H1 (cell line): ENCODE measurements around the gene P3H4.

Source experiments
- BCL11A ChIP-seq, 2 experiments: IDR thresholded peaks; one replicate each; pipeline ENCODE4 v1.6.1; 2011; ENCODE audit warnings: low read depth in 2 of 2, low read length in 2 of 2, mild to moderate bottlenecking in 2 of 2
- BRCA1 ChIP-seq: IDR thresholded peaks from 2 replicates; pipeline ENCODE4 v1.6.1; 2012; ENCODE audit warnings: low read depth, low read length, improper control_type of control experiment
- CREB1 ChIP-seq: IDR thresholded peaks from 2 replicates; pipeline ENCODE4 v1.6.1; 2012; ENCODE audit warnings: inconsistent platforms
- EP300 ChIP-seq, 2 experiments: IDR thresholded peaks; 1 replicate in 1 of 2; 2 replicates in 1 of 2; pipeline ENCODE4 v1.6.1; 2011 to 2012; ENCODE audit warnings: low read depth in 2 of 2, low read length in 2 of 2, mild to moderate bottlenecking in 2 of 2, borderline replicate concordance in 1 of 2, inconsistent platforms in 1 of 2, moderate library complexity in 1 of 2
- EZH2 ChIP-seq: fragments of 200-600 bp; sonication (generic); IDR thresholded peaks from 2 replicates; pipeline ENCODE4 v1.7.1; 2012; ENCODE audit warnings: low read depth, mild to moderate bottlenecking, moderate library complexity, low read length, inconsistent platforms; ENCODE audit not compliant: severe bottlenecking
- POLR2A ChIP-seq, 2 experiments: IDR thresholded peaks; 1 replicate in 1 of 2; 2 replicates in 1 of 2; pipeline ENCODE4 v1.6.1; 2011; ENCODE audit warnings: low read depth in 2 of 2, low read length in 2 of 2, mild to moderate bottlenecking in 2 of 2; ENCODE audit errors: control extremely low read depth in 1 of 2
- POLR2AphosphoS5 ChIP-seq: IDR thresholded peaks from 2 replicates; pipeline ENCODE4 v1.6.1; 2011; ENCODE audit warnings: low read depth, low read length
- YY1 ChIP-seq: IDR thresholded peaks from 2 replicates; pipeline ENCODE4 v1.6.1; 2011; ENCODE audit warnings: low read depth, mild to moderate bottlenecking, low read length

DNA sequence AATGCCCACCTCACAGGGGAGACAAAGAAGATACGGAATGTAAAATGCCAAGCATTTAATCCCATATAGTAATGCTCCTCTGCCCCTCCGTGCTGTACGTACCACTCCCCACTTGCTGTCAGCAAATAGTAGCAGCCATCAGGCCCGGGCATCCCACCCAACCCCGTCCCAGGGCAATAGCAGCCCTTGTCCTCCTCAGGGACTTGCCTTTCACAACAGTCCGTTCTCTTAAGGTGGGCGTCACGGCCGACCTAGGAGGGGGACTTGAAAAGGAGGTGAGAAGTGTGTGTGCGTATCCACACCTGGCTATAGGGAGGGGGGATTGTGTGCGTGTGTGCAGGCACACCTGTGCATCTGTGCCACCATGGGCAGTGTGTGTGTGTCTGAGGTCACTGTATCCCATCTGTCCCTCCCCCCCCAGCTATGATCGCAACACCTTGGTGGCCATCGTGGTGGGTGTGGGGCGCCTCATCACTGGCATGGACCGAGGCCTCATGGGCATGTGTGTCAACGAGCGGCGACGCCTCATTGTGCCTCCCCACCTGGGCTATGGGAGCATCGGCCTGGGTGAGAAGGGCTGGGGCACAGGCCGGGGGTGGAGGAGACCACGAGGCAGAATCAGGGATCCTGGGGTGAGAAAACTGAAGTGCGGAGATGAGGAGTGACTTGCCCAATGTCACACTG lies 5.0 kb upstream of the P3H4 start:
- TF ChIP-seq POLR2AphosphoS5, result no peak
- no peak for TF ChIP-seq BRCA1
- no peak for TF ChIP-seq EZH2
- TF ChIP-seq YY1, result no peak
- TF ChIP-seq BCL11A (IDR thresholded peaks at IDR 0.05; ENCODE audit: low read depth in 2 of 2, low read length in 2 of 2), result no peak
- TF ChIP-seq EP300 (IDR thresholded peaks at IDR 0.05; ENCODE audit: borderline replicate concordance in 1 of 2, low read depth in 2 of 2, low read length in 2 of 2), result no peak
- TF ChIP-seq POLR2A (IDR thresholded peaks at IDR 0.05; ENCODE audit: control extremely low read depth in 1 of 2, low read depth in 2 of 2, low read length in 2 of 2), result no peak
- no peak for TF ChIP-seq CREB1
